T-helper 9 cell (primary cell): ENCODE data around the gene RIMBP2.

Experiments used
- DNase-seq: peaks from one replicate; pipeline ENCODE4 v3.0.0-alpha.2; 2020

The RIMBP2 gene

GRCh38 chr12:130398100-130398848 is 317.8 kb downstream of the RIMBP2 start:
- DNase-seq, result no peak

- DNase-seq, result no peak
Measured at GRCh38 chr12:130396667-130397066, 319.4 kb downstream of the RIMBP2 start.

GRCh38 chr12:130394906-130395305 is 321.2 kb downstream of the RIMBP2 start:
- no peak for DNase-seq

- no peak for DNase-seq
Measured at GRCh38 chr12:130391186-130391585, 324.9 kb downstream of the RIMBP2 start.

- DNase-seq, result no peak
Measured at GRCh38 chr12:130385193-130385592, 330.9 kb downstream of the RIMBP2 start.

- DNase-seq, result no peak
Measured at GRCh38 chr12:130384234-130384633, 331.9 kb downstream of the RIMBP2 start.

GRCh38 chr12:130382818-130383217 is 333.3 kb downstream of the RIMBP2 start:
- DNase-seq, result no peak

GRCh38 chr12:130375296-130376287 is 340.5 kb downstream of the RIMBP2 start:
- no peak for DNase-seq

GRCh38 chr12:130374083-130374482 is 342.0 kb downstream of the RIMBP2 start:
- DNase-seq, result no peak

- no peak for DNase-seq
Measured at GRCh38 chr12:130372936-130373335, 343.2 kb downstream of the RIMBP2 start.

- no peak for DNase-seq
Measured at GRCh38 chr12:130371296-130371695, 344.8 kb downstream of the RIMBP2 start.

GRCh38 chr12:130369816-130370215 is 346.3 kb downstream of the RIMBP2 start:
- no peak for DNase-seq

GRCh38 chr12:130367523-130367922 is 348.6 kb downstream of the RIMBP2 start:
- DNase-seq, result no peak

- no peak for DNase-seq
Measured at GRCh38 chr12:130367003-130367402, 349.1 kb downstream of the RIMBP2 start.

GRCh38 chr12:130366159-130366558 is 349.9 kb downstream of the RIMBP2 start:
- no peak for DNase-seq

GRCh38 chr12:130364578-130364977 is 351.5 kb downstream of the RIMBP2 start:
- DNase-seq, result no peak

GRCh38 chr12:130362060-130362459 is 354.0 kb downstream of the RIMBP2 start:
- DNase-seq, result no peak

GRCh38 chr12:130357729-130358330 is 358.3 kb downstream of the RIMBP2 start:
- no peak for DNase-seq

- no peak for DNase-seq
Measured at GRCh38 chr12:130357241-130357640, 358.9 kb downstream of the RIMBP2 start.

- DNase-seq, result no peak
Measured at GRCh38 chr12:130356222-130356621, 359.9 kb downstream of the RIMBP2 start.

- no peak for DNase-seq
Measured at GRCh38 chr12:130354407-130354806, 361.7 kb downstream of the RIMBP2 start.

GRCh38 chr12:130353081-130353480 is 363.0 kb downstream of the RIMBP2 start:
- DNase-seq, result no peak

GRCh38 chr12:130351326-130351725 is 364.8 kb downstream of the RIMBP2 start:
- DNase-seq, result no peak
